ENCODE results near the gene FGF23. TPM values are rescaled to one million over a fixed set of nuclear protein-coding genes. Genes with fewer than 3 reads are reported as not detected.

Gene FGF23
- total and polyA plus RNA-seq, 2 of the 4 experiments (the other 2 are of a cell fraction): not detected

- Histone ChIP-seq H2AK9ac (replicated peaks; ENCODE audit: low read depth, low read length, poor library complexity) (no peak overlapping the region), H2AK5ac (ENCODE audit: low read depth, low read length) (no peak overlapping the region), H3K79me1 (ENCODE audit: low read depth in 1 of 2, low read length in 2 of 2) (peaks cover 28 to 30% of the 10 kb centered on the region in 2 experiments), H3K36me3 (ENCODE audit: control insufficient read depth, insufficient read depth, low read length) (peaks cover 3% of the 10 kb centered on the region; the same call in 1 of the 2 replicates), H4K91ac (ENCODE audit: insufficient read depth, low read depth, low read length) (no peak overlapping the region), H3K14ac (replicated peaks; ENCODE audit: low read depth, low read length) (no peak overlapping the region), H2AFZ (replicated peaks; ENCODE audit: low read length, poor library complexity) (no peak overlapping the region), H3K4me3 (ENCODE audit: insufficient read depth, low read depth, low read length) (no peak overlapping the region), H2BK5ac (ENCODE audit: low read depth, low read length, poor library complexity, severe bottlenecking) (no peak overlapping the region), H3K4me2 (ENCODE audit: low read depth, low read length) (no peak overlapping the region), H4K20me1 (ENCODE audit: insufficient read depth, low read length) (peaks cover 7% of the 10 kb centered on the region; the same call in 1 of the 2 replicates), H3K9ac (ENCODE audit: low read depth, low read length) (no peak overlapping the region), H3K27ac (ENCODE audit: insufficient read depth, low read length) (no peak overlapping the region), H3K4ac (ENCODE audit: low read depth, low read length) (no peak overlapping the region), H3K23ac (ENCODE audit: low read depth, low read length) (no peak overlapping the region), H2BK15ac (ENCODE audit: low read depth, low read length) (no peak overlapping the region), H3K9me3 (ENCODE audit: control insufficient read depth, insufficient read depth, low read length) (no peaks in the 10 kb centered on the region), H3K18ac (ENCODE audit: low read depth, low read length) (no peak overlapping the region), H3K56ac (ENCODE audit: extremely low read depth, insufficient read depth, low read length) (no peak overlapping the region), H3K27me3 (ENCODE audit: control insufficient read depth, insufficient read depth, low read length) (no peaks in the 10 kb centered on the region), H2BK120ac (ENCODE audit: low read depth, low read length) (no peak overlapping the region), H4K8ac (ENCODE audit: low read depth in 2 of 2, low read length in 2 of 2) (no peak overlapping the region), H2BK20ac (ENCODE audit: low read depth, low read length) (no peak overlapping the region), H4K5ac (ENCODE audit: low read depth, low read length) (no peak overlapping the region), H3K4me1 (ENCODE audit: control insufficient read depth, insufficient read depth, low read length) (peaks cover 2% of the 10 kb centered on the region; the same call in 1 of the 2 replicates), H3K9me1 (ENCODE audit: insufficient read depth, low read length) (no peaks in the 10 kb centered on the region; the same call in 1 of the 2 replicates)
- ATAC-seq (ENCODE audit: low read depth): no peak
- ChIA-PET CTCF (interaction anchor here (0.6 to 0.7 kb wide), 2 partner anchors 216 to 419 kb away, joined by 3 read pairs; no protein-coding TSS in a partner anchor), POLR2A (ENCODE audit: unreplicated experiment) (no interaction called here)
- in situ Hi-C loops (cut with MboI; ENCODE audit: low sequenced_read_pairs) (no loop called here), intact Hi-C loops (cut with micrococcal nuclease) (loop anchor here (5.0 kb wide), 1 partner anchor 214 kb away; the partner anchor contains the start of gene RAD51AP1), dilution Hi-C loops (cut with HindIII; ENCODE audit: low sequenced_read_pairs, unreplicated experiment) (no loop called here)
- TF ChIP-seq MXI1 (IDR thresholded peaks at IDR 0.05; ENCODE audit: borderline replicate concordance, low read depth, low read length): no peak
- TF ChIP-seq FOS (IDR thresholded peaks at IDR 0.05; ENCODE audit: low read depth, low read length): no peak
- no peak for TF ChIP-seq CTCF (conservative IDR thresholded peaks at IDR 0.05; ENCODE audit: low read depth, low read length)
- TF ChIP-seq NFE2L2 (IDR thresholded peaks at IDR 0.05; ENCODE audit: low read depth, low read length): no peak
- no peak for TF ChIP-seq USF2 (IDR thresholded peaks at IDR 0.05; ENCODE audit: low read depth, low read length)
- no peak for TF ChIP-seq MAFK (IDR thresholded peaks at IDR 0.05; ENCODE audit: low read depth, low read length)
- TF ChIP-seq POLR2A (IDR thresholded peaks at IDR 0.05; ENCODE audit: low read depth, low read length): no peak
- no peak for TF ChIP-seq SMC3 (IDR thresholded peaks at IDR 0.05; ENCODE audit: low read depth, low read length)
- no peak for TF ChIP-seq RCOR1 (IDR thresholded peaks at IDR 0.05; ENCODE audit: insufficient replicate concordance, low read length)
- TF ChIP-seq RFX5 (IDR thresholded peaks at IDR 0.05; ENCODE audit: low read depth, low read length): no peak
- TF ChIP-seq CEBPB (IDR thresholded peaks at IDR 0.05; ENCODE audit: low read depth, low read length): no peak
- no peak for TF ChIP-seq BHLHE40 (IDR thresholded peaks at IDR 0.05; ENCODE audit: low read depth, low read length)
- no peak for TF ChIP-seq ELK1 (IDR thresholded peaks at IDR 0.05; ENCODE audit: borderline replicate concordance, low read depth, low read length)
- TF ChIP-seq MAZ (IDR thresholded peaks at IDR 0.05; ENCODE audit: borderline replicate concordance, low read depth, low read length): no peak
- TF ChIP-seq CHD1 (IDR thresholded peaks at IDR 0.05; ENCODE audit: low read depth, low read length): no peak
- no peak for TF ChIP-seq RAD21 (IDR thresholded peaks at IDR 0.05; ENCODE audit: low read length)
- BruUV-seq (replicated peaks): no TSS peak
- no peak for DNase-seq
- no CpG with 5 or more reads among the region's 4 CpGs for WGBS, 2 experiments (ENCODE audit: extremely low coverage in 2 of 2, insufficient read length in 1 of 2)
Measured at GRCh38 chr12:4323396-4323795, 56.1 kb downstream of the FGF23 start.

All from IMR-90 (cell line).